K562 (cell line): ENCODE results near the gene FLAD1. TPM values are rescaled to one million over a fixed set of nuclear protein-coding genes. Genes with fewer than 3 reads are reported as not detected.
A peak's percentile ranks its signal among the peaks of the same experiment; 100 is the strongest.

Experiments used
- BRF1 ChIP-seq: IDR thresholded peaks from 3 replicates; pipeline ENCODE4 v1.6.1; 2011; ENCODE audit warnings: borderline replicate concordance, mild to moderate bottlenecking; ENCODE audit not compliant: insufficient read length; ENCODE audit errors: extremely low read depth
- CBX1 ChIP-seq: sonication (generic); IDR thresholded peaks from 2 replicates; pipeline ENCODE4 v1.6.1; 2016; ENCODE audit warnings: antibody characterized with exemption, low read depth, mild to moderate bottlenecking
- CREB5 ChIP-seq: fragments of 250-450 bp; sonication (Bioruptor Pico); IDR thresholded peaks from 2 replicates; pipeline ENCODE4 v1.5.0; 2020; ENCODE audit warnings: mild to moderate bottlenecking
- MNT ChIP-seq, 2 experiments: fragments of 450-650 bp; conservative IDR thresholded peaks; 2 replicates each; pipeline ENCODE4 v1.6.1; 2017; ENCODE audit warnings: mild to moderate bottlenecking in 2 of 2, moderate library complexity in 2 of 2
- NFE2 ChIP-seq: IDR thresholded peaks from 2 replicates; pipeline ENCODE4 v1.6.1; 2014; ENCODE audit warnings: antibody characterized with exemption, low read depth
- NFE2L1 ChIP-seq: fragments of 450-650 bp; IDR thresholded peaks from 2 replicates; pipeline ENCODE4 v1.6.1; 2016; ENCODE audit warnings: missing genetic modification characterization, low read depth, mild to moderate bottlenecking, missing compliant biosample characterization, moderate library complexity, borderline replicate concordance
- NFRKB ChIP-seq: fragments of 450-650 bp; IDR thresholded peaks from 2 replicates; pipeline ENCODE4 v1.6.1; 2016; ENCODE audit warnings: low read depth
- PRMT5 ChIP-seq: sonication (generic); formaldehyde crosslinking; IDR thresholded peaks from 2 replicates; pipeline ENCODE4 v1.5.0; 2020; ENCODE audit warnings: missing genetic modification reagents
- PYGO2 ChIP-seq: fragments of 450-650 bp; IDR thresholded peaks from 2 replicates; pipeline ENCODE4 v1.6.1; 2016; ENCODE audit warnings: mild to moderate bottlenecking, missing genetic modification characterization, moderate library complexity, missing compliant biosample characterization
- RB1 ChIP-seq: fragments of 450-650 bp; IDR thresholded peaks from 2 replicates; pipeline ENCODE4 v1.6.1; 2017; ENCODE audit warnings: low read depth, mild to moderate bottlenecking
- RBFOX2 ChIP-seq: fragments of 200-400 bp; formaldehyde crosslinking; IDR thresholded peaks from 2 replicates; pipeline ENCODE4 v1.6.1; 2017; ENCODE audit warnings: low read depth, mild to moderate bottlenecking, low read length, moderate library complexity
- RBM17 ChIP-seq: fragments of 200-400 bp; formaldehyde crosslinking; IDR thresholded peaks from 2 replicates; pipeline ENCODE4 v1.6.1; 2017; ENCODE audit warnings: low read depth, mild to moderate bottlenecking, low read length, borderline replicate concordance
- RCOR1 ChIP-seq, 2 experiments: IDR thresholded peaks; 2 replicates each; pipeline ENCODE4 v1.6.1; 2012; ENCODE audit warnings: low read depth in 2 of 2, low read length in 2 of 2, borderline replicate concordance in 1 of 2, improper control_type of control experiment in 1 of 2
- XRCC5 ChIP-seq: fragments of 200-400 bp; formaldehyde crosslinking; IDR thresholded peaks from 2 replicates; pipeline ENCODE4 v1.6.1; 2017; ENCODE audit warnings: low read depth, mild to moderate bottlenecking, low read length
- ZBTB11 ChIP-seq, 3 experiments: fragments of 200-800 bp in 1 of 3; fragments of 250-450 bp in 1 of 3; fragments of 450-650 bp in 1 of 3; sonication (Bioruptor Pico) in 1 of 3; sonication (Bioruptor generic) in 1 of 3; formaldehyde crosslinking in 1 of 3; IDR thresholded peaks; 2 replicates each; pipeline versions ENCODE4 v1.6.1 to v1.8.0; 2016 to 2022; ENCODE audit warnings: mild to moderate bottlenecking in 2 of 3, missing genetic modification characterization in 2 of 3, missing compliant biosample characterization in 1 of 3, moderate library complexity in 1 of 3
- polyA plus RNA-seq, 8 experiments: library from polyadenylated mRNA; depleted of rRNA in 4 of 8; stranded (reverse) in 5 of 8; unstranded in 3 of 8; fragments of >200 nt; fragmentation: Nextera tagmentation in 2 of 8; fragmentation: Illumina TruSeq in 1 of 8; extraction: Ambion mirVana in 2 of 8; extraction: Trizol in 1 of 8; gene quantifications; 2 replicates each; pipeline versions ENCODE4 v1.2.1 to v1.2.3, GENCODE V29; 2011 to 2014; ENCODE audit warnings: inconsistent platforms in 1 of 8, missing spikeins in 1 of 8
- total RNA-seq, 7 experiments: library from RNA; depleted of rRNA in 6 of 7; stranded (reverse); fragments of >200 nt in 6 of 7; fragmentation: Illumina TruSeq in 2 of 7; extraction: Trizol in 2 of 7; gene quantifications; 2 replicates each; pipeline versions ENCODE4 v1.2.1 to v1.2.3, GENCODE V29; 2011 to 2021; ENCODE audit warnings: low replicate concordance in 1 of 7
- TF ChIP-seq, protein P1 (sequence below): sonication (generic); formaldehyde crosslinking; IDR thresholded peaks from 2 replicates; pipeline ENCODE4 v1.8.0; 2022; ENCODE audit warnings: mild to moderate bottlenecking, missing genetic modification reagents

FLAD1 gene
- total and polyA plus RNA-seq, 9 of the 15 experiments (the other 6 are each of a cell fraction or from before 2014, with no cell fraction given): 24.9 to 85.8 (median 67.0) TPM

DNA sequence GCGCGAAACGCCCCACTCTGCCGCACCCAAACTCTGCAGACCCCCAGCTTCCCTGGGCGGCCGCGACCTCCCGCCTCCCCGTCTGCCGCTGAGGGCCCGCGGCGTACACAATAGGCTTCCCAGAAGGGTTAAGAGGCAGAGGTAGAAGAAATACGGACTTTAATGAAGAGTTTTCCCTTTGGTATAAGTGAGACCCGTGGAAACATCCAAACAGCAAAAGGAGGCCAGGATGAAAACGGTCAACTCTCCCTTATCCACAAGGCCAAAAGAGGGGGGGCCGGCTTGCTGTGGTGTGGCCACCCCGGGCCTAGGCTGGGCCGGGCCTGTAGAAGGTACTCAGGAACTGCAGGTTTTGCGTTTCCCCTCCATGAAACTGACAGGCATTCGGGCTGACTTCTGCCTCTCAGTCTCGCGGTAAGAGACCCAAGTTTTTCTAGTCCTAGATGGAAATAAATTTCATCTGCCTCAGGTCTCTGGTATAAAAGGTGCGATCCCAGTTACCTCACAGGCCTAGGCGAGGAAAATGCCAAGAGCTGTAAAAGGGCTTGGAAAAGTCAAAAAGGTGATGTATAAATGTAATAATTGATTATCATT, 20.9 kb upstream of the FLAD1 start (continued):
- TF ChIP-seq ZBTB11 (CRISPR knock-in tag; IDR thresholded peaks at IDR 0.05): no peak
- TF ChIP-seq NFRKB: 0 out of 2 replicates have a peak, but pooled peaks have one; percentile 26
- TF ChIP-seq NFE2L1 (tag): no peak
- no peak for TF ChIP-seq RBM17
- TF ChIP-seq MNT (conservative IDR thresholded peaks at IDR 0.05): no peak
- peak; percentile 68 for TF ChIP-seq RBFOX2
- TF ChIP-seq CBX1: no peak
- no peak for TF ChIP-seq CREB5 (CRISPR knock-in tag)
- no peak for TF ChIP-seq BRF1
- TF ChIP-seq, protein P1, sequence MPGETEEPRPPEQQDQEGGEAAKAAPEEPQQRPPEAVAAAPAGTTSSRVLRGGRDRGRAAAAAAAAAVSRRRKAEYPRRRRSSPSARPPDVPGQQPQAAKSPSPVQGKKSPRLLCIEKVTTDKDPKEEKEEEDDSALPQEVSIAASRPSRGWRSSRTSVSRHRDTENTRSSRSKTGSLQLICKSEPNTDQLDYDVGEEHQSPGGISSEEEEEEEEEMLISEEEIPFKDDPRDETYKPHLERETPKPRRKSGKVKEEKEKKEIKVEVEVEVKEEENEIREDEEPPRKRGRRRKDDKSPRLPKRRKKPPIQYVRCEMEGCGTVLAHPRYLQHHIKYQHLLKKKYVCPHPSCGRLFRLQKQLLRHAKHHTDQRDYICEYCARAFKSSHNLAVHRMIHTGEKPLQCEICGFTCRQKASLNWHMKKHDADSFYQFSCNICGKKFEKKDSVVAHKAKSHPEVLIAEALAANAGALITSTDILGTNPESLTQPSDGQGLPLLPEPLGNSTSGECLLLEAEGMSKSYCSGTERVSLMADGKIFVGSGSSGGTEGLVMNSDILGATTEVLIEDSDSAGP (CRISPR knock-in tag): no peak
- TF ChIP-seq PYGO2 (tag): no peak
- TF ChIP-seq XRCC5: 0 out of 2 replicates have a peak, but pooled peaks have one; percentile 18
- TF ChIP-seq RCOR1 (IDR thresholded peaks at IDR 0.05; ENCODE audit: borderline replicate concordance in 1 of 2, low read depth in 2 of 2, low read length in 2 of 2): no peak
- no peak for TF ChIP-seq PRMT5 (CRISPR knock-in tag)
- no peak for TF ChIP-seq NFE2
- 0 out of 2 replicates have a peak, but pooled peaks have one; percentile 2 for TF ChIP-seq RB1
